ENCODE data around the gene TMEM94.
"Not testable (repeated sequence)": the region's sequence is repeated elsewhere in the genome, so short reads cannot be mapped to it uniquely, and the experiment has no call there.

The TMEM94 gene

GRCh38 chr17:75445896-75446295, 10.5 kb upstream of the TMEM94 start:
- not testable (repeated sequence) for DNase-seq

GRCh38 chr17:75447951-75448856, 8.2 kb upstream of the TMEM94 start:
- DNase-seq: no peak

GRCh38 chr17:75450270-75450669, 6.2 kb upstream of the TMEM94 start:
- DNase-seq: no peak

GRCh38 chr17:75454193-75454592, 2.2 kb upstream of the TMEM94 start:
- no peak for DNase-seq

- DNase-seq: not testable (repeated sequence)
Measured at GRCh38 chr17:75454672-75455071, 1.8 kb upstream of the TMEM94 start.

GRCh38 chr17:75456039-75456416, 407 bp upstream of the TMEM94 start:
- DNase-seq: no peak

- DNase-seq: no peak
Measured at GRCh38 chr17:75457047-75457654, 716 bp downstream of the TMEM94 start.

- no peak for DNase-seq
Measured at GRCh38 chr17:75459246-75459589, 2.8 kb downstream of the TMEM94 start.

GRCh38 chr17:75459590-75460267, 3.3 kb downstream of the TMEM94 start:
- DNase-seq: peak; percentile 77 to 83

- DNase-seq: peak; percentile 15 to 19
Measured at GRCh38 chr17:75460295-75460694, 3.9 kb downstream of the TMEM94 start.

- DNase-seq: no peak
Measured at GRCh38 chr17:75463603-75464002, 7.2 kb downstream of the TMEM94 start.

- no peak for DNase-seq
Measured at GRCh38 chr17:75465039-75465438, 8.6 kb downstream of the TMEM94 start.

- DNase-seq: no peak
Measured at GRCh38 chr17:75468291-75468754, 11.9 kb downstream of the TMEM94 start.

GRCh38 chr17:75468779-75469373, 12.4 kb downstream of the TMEM94 start:
- no peak for DNase-seq

GRCh38 chr17:75471207-75471606, 14.8 kb downstream of the TMEM94 start:
- DNase-seq: no peak

- DNase-seq: no peak
Measured at GRCh38 chr17:75472119-75472518, 15.7 kb downstream of the TMEM94 start.

- no peak for DNase-seq
Measured at GRCh38 chr17:75473246-75473645, 16.8 kb downstream of the TMEM94 start.

- no peak for DNase-seq
Measured at GRCh38 chr17:75474736-75475135, 18.3 kb downstream of the TMEM94 start.

GRCh38 chr17:75475144-75475835, 18.9 kb downstream of the TMEM94 start:
- DNase-seq: no peak

GRCh38 chr17:75475851-75476250, 19.4 kb downstream of the TMEM94 start:
- DNase-seq: no peak

GRCh38 chr17:75476271-75476671, 19.8 kb downstream of the TMEM94 start:
- no peak for DNase-seq

- peak in 1 of 2 donors; percentile 9 for DNase-seq
Measured at GRCh38 chr17:75476752-75477489, 20.5 kb downstream of the TMEM94 start.

Measured in inflammatory macrophage (primary cell).